ENCODE measurements around the gene RALGAPA2.

DNA sequence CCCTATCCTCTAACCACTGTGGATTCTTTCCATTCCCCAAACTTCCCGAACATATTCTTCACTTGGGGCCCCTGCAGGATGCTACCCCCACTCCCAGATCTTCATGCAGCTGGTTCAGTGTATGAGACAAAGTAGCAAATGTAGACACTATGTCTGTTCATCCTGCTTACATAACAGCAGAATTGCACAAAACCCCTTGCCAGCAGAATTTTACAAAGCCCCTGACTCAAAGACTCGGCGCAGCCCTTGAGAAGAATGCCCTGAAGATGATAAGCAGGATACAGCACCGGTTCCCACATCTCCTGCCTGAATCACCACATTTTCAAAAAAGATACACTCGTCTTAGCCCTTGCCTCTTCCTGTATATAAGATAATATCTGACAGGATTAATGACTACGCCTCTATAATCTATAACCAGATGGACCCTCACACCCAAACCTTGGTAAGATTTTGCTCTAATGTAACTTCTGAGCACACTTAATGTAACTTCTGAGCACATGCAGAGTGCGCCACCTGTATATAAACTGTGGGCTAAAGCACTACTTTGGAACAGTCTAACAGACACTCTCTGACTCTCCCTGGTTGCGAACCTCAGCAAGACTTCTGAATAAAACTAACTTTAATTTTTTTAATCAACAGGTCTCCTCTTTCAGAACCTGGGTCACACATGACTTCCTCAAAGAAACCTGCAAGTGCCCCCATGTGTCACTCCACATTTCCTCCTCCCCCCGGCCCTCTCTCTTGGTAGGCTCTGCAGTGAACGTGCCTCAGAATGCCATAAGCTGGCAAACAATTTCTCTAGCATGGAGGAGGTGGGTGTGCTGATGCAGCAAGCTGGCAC, 28.7 kb downstream of the RALGAPA2 start:
- TF ChIP-seq, protein P1, sequence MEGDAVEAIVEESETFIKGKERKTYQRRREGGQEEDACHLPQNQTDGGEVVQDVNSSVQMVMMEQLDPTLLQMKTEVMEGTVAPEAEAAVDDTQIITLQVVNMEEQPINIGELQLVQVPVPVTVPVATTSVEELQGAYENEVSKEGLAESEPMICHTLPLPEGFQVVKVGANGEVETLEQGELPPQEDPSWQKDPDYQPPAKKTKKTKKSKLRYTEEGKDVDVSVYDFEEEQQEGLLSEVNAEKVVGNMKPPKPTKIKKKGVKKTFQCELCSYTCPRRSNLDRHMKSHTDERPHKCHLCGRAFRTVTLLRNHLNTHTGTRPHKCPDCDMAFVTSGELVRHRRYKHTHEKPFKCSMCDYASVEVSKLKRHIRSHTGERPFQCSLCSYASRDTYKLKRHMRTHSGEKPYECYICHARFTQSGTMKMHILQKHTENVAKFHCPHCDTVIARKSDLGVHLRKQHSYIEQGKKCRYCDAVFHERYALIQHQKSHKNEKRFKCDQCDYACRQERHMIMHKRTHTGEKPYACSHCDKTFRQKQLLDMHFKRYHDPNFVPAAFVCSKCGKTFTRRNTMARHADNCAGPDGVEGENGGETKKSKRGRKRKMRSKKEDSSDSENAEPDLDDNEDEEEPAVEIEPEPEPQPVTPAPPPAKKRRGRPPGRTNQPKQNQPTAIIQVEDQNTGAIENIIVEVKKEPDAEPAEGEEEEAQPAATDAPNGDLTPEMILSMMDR (IDR thresholded peaks at IDR 0.05; ENCODE audit: insufficient read depth, low read length, poor library complexity, severe bottlenecking), result no peak
- no peak for TF ChIP-seq EZH2phosphoT487 (conservative IDR thresholded peaks at IDR 0.05; ENCODE audit: low read length)
